HG03045 (cell line): ENCODE data around the gene SLC37A4.
"Not testable (repeated sequence)": the region's sequence is repeated elsewhere in the genome, so short reads cannot be mapped to it uniquely, and the experiment has no call there.

Experiments used
- ATAC-seq: cut with Tn5 transposase; IDR thresholded peaks from one replicate; pipeline ENCODE4 v1.9.1; 2021; ENCODE audit warnings: mild to moderate bottlenecking, moderate library complexity; ENCODE audit not compliant: unreplicated experiment

The SLC37A4 gene

GRCh38 chr11:119018074-119018938 is 12.4 kb downstream of the SLC37A4 start, which contains the start of the genes RPS25 and TRAPPC4:
TSS of gene RPS25 (minus strand) at chr11:119018343. CDS start at chr11:119018284, 59 bp downstream.
TSS of gene TRAPPC4 (plus strand) at chr11:119018766. CDS start at chr11:119018796, 30 bp downstream.
- peak; percentile 84 for ATAC-seq

GRCh38 chr11:119017377-119017776 is 13.3 kb downstream of the SLC37A4 start:
- ATAC-seq: not testable (repeated sequence)

- no peak for ATAC-seq
These were observed 14.3 kb downstream of the SLC37A4 start for GRCh38 chr11:119016216-119017009.

GRCh38 chr11:119015054-119015611 is 15.5 kb downstream of the SLC37A4 start:
- ATAC-seq: no peak

GRCh38 chr11:119014209-119014924 is 16.3 kb downstream of the SLC37A4 start:
- ATAC-seq: no peak

GRCh38 chr11:119012629-119013170 is 18.0 kb downstream of the SLC37A4 start:
- ATAC-seq: no peak

GRCh38 chr11:119011476-119012053 is 19.1 kb downstream of the SLC37A4 start:
- no peak for ATAC-seq

- no peak for ATAC-seq
These were observed 24.0 kb downstream of the SLC37A4 start for GRCh38 chr11:119006656-119007055.

GRCh38 chr11:119000906-119001305 is 29.8 kb downstream of the SLC37A4 start:
- no peak for ATAC-seq

GRCh38 chr11:118998822-118999221 is 31.9 kb downstream of the SLC37A4 start:
- ATAC-seq: no peak

GRCh38 chr11:118998388-118998717 is 32.3 kb downstream of the SLC37A4 start:
- no peak for ATAC-seq

- ATAC-seq: peak; percentile 86
These were observed 32.9 kb downstream of the SLC37A4 start, which contains the start of gene CENATAC for GRCh38 chr11:118997627-118998387. TSS of gene CENATAC (plus strand) at chr11:118998138. CDS start at chr11:118998198, 60 bp downstream.

GRCh38 chr11:118996926-118997626 is 33.6 kb downstream of the SLC37A4 start:
- ATAC-seq: peak; percentile 9

GRCh38 chr11:118991486-118992038 is 39.1 kb downstream of the SLC37A4 start:
- not testable (repeated sequence) for ATAC-seq

GRCh38 chr11:118988280-118988679 is 42.4 kb downstream of the SLC37A4 start:
- no peak for ATAC-seq

GRCh38 chr11:118984825-118985224 is 45.9 kb downstream of the SLC37A4 start:
- no peak for ATAC-seq

GRCh38 chr11:118984337-118984736 is 46.3 kb downstream of the SLC37A4 start:
- not testable (repeated sequence) for ATAC-seq

- ATAC-seq: no peak
These were observed 50.3 kb downstream of the SLC37A4 start for GRCh38 chr11:118980191-118980881.
